Activated B cell treated with CpG ODN at 0.5 μM for 24 hours (primary cell): ENCODE data around the gene CASP10. TPM values are rescaled to one million over a fixed set of nuclear protein-coding genes. Genes with fewer than 3 reads are reported as not detected.

Source experiments
- ATAC-seq: fragments of 200-7000 bp; cut with Tn5 transposase; one replicate; pipeline ENCODE4 v1.10.0; 2021; ENCODE audit warnings: low read depth, mild to moderate bottlenecking, moderate library complexity
- CTCF ChIA-PET: fragments of 350-600 bp; sonication (Branson Sonifier 250); formaldehyde crosslinking; loops from one replicate; lab custom pipeline; 2021; ENCODE audit warnings: antibody characterized with exemption; lab: Charles Lee
- POLR2A ChIA-PET: fragments of 350-600 bp; sonication (Branson Sonifier 250); formaldehyde crosslinking; loops from one replicate; lab custom pipeline; 2021; ENCODE audit warnings: antibody characterized with exemption; lab: Charles Lee
- DNase-seq: peaks from one replicate; pipeline ENCODE4 v3.0.0; 2022
- H3K27ac Mint-ChIP-seq: one replicate; pipeline ENCODE4 v1.8.0; 2020; ENCODE audit warnings: mixed read lengths
- H3K27me3 Mint-ChIP-seq: one replicate; pipeline ENCODE4 v1.8.0; 2021; ENCODE audit warnings: mixed read lengths
- H3K36me3 Mint-ChIP-seq: one replicate; pipeline ENCODE4 v1.8.0; 2021; ENCODE audit warnings: low read depth, mixed read lengths
- H3K4me1 Mint-ChIP-seq: one replicate; pipeline ENCODE4 v1.8.0; 2021; ENCODE audit warnings: mixed read lengths
- H3K4me3 Mint-ChIP-seq: one replicate; pipeline ENCODE4 v1.8.0; 2020; ENCODE audit warnings: mild to moderate bottlenecking, mixed read lengths
- H3K9me3 Mint-ChIP-seq: one replicate; pipeline ENCODE4 v1.8.0; 2020; ENCODE audit warnings: mixed read lengths
- intact Hi-C: fragments of 100-400 bp; cut with micrococcal nuclease; formaldehyde crosslinking; loops from one replicate; pipeline ENCODE4 v1.15.1; 2024
- total RNA-seq: library from RNA; stranded (reverse); gene quantifications from 2 replicates; pipeline ENCODE4 v1.2.3, GENCODE V29; 2022
- TF ChIP-seq, protein P1 (sequence below): fragments of 200-600 bp; IDR thresholded peaks from one replicate; pipeline ENCODE4 v1.8.0; 2022; ENCODE audit warnings: antibody characterized with exemption, mild to moderate bottlenecking

CASP10 gene
- total RNA-seq, 1 donor from 2014 or later = 13.8 TPM

DNA sequence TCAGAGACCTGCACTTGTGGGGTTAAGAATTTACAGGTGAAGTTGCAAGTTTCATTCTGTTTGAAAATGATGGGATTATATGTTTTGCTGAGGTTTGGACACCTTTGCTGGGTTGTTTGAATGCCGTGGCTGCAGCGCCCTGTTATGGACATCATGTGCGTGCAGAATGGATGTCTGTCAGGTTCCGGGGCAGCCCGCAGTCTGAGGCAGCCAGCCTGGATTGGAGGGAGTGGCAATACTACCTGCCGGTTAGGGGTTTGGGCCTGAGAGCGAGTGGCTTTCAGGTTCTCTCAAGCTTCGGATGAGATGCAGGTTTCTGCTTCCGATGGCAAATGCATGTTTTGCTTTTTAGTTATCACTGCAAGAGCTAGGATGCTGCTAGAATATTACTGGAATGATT lies 78.5 kb downstream of the CASP10 start:
- Mint-ChIP-seq H3K27ac (peak overlapping the region; percentile 99), H3K9me3 (no peaks in the 10 kb centered on the region), H3K4me3 (peak overlapping the region; percentile 96), H3K4me1 (peaks cover 89% of the 10 kb centered on the region), H3K36me3 (peaks cover 21% of the 10 kb centered on the region), H3K27me3 (no peaks in the 10 kb centered on the region)
- POLR2A ChIA-PET = interaction anchor here (0.6 to 3.2 kb wide), 10 partner anchors 17 to 398 kb away, joined by 3 to 14 read pairs (median 4); partner anchors contain the start of gene CLK1
- intact Hi-C loops = loop anchor here (2.0 kb wide), 1 partner anchor 13 kb away; no protein-coding TSS in a partner anchor
- DNase-seq (no peak), ATAC-seq (no peak)
- CTCF ChIA-PET = interaction anchor here (0.6 to 7.9 kb wide), 4 partner anchors 19 to 201 kb away, joined by 3 to 57 read pairs (median 17); no protein-coding TSS in a partner anchor
- TF ChIP-seq, protein P1, sequence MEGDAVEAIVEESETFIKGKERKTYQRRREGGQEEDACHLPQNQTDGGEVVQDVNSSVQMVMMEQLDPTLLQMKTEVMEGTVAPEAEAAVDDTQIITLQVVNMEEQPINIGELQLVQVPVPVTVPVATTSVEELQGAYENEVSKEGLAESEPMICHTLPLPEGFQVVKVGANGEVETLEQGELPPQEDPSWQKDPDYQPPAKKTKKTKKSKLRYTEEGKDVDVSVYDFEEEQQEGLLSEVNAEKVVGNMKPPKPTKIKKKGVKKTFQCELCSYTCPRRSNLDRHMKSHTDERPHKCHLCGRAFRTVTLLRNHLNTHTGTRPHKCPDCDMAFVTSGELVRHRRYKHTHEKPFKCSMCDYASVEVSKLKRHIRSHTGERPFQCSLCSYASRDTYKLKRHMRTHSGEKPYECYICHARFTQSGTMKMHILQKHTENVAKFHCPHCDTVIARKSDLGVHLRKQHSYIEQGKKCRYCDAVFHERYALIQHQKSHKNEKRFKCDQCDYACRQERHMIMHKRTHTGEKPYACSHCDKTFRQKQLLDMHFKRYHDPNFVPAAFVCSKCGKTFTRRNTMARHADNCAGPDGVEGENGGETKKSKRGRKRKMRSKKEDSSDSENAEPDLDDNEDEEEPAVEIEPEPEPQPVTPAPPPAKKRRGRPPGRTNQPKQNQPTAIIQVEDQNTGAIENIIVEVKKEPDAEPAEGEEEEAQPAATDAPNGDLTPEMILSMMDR = no peak

DNA sequence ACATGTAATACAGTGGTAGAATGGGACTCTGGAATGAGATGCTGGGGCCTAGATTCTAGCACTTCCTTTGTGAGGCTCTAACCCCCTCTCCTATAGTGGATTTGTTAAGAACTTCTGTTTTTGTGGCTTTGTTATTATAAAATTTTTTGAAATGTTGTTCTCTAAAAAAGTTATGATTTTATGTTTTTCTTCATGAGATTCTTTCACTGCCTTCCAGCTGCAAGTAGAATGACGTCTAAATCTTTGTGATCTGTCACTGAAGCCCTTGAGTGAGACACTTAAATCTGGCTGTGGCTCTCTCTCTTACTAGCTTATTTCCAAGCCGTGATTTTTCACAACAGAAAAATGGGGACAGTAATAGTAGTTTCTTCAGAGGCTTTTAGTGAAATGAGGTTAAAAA lies 79.0 kb downstream of the CASP10 start:
- ATAC-seq (no peak), DNase-seq (no peak)
- intact Hi-C loops = loop anchor here (2.0 kb wide), 2 partner anchors 13 to 381 kb away; partner anchors contain the start of gene TMEM237
- TF ChIP-seq, protein P1 = no peak
- H3K27me3 Mint-ChIP-seq = no peaks in the 10 kb centered on the region
- ChIA-PET POLR2A (interaction anchor here (0.6 to 2.8 kb wide), 6 partner anchors 18 to 185 kb away, joined by 3 to 14 read pairs (median 3); no protein-coding TSS in a partner anchor), CTCF (interaction anchor here (0.6 to 7.9 kb wide), 5 partner anchors 20 to 201 kb away, joined by 3 to 57 read pairs (median 4); no protein-coding TSS in a partner anchor)
- H3K4me3 Mint-ChIP-seq = peak overlapping the region; percentile 96
- peaks cover 89% of the 10 kb centered on the region for H3K4me1 Mint-ChIP-seq
- H3K27ac Mint-ChIP-seq = peak overlapping the region; percentile 99
- H3K36me3 Mint-ChIP-seq = peaks cover 25% of the 10 kb centered on the region
- H3K9me3 Mint-ChIP-seq = no peaks in the 10 kb centered on the region

GRCh38 chr2:201262718-201263117 lies 79.8 kb downstream of the CASP10 start:
- TF ChIP-seq, protein P1 = no peak
- H3K9me3 Mint-ChIP-seq = no peaks in the 10 kb centered on the region
- intact Hi-C loops = loop anchor here (2.0 kb wide), 1 partner anchor 380 kb away; the partner anchor contains the start of gene TMEM237
- H3K4me3 Mint-ChIP-seq = peak overlapping the region; percentile 65
- H3K27me3 Mint-ChIP-seq = no peaks in the 10 kb centered on the region
- no peak for ATAC-seq
- H3K36me3 Mint-ChIP-seq = peaks cover 32% of the 10 kb centered on the region
- ChIA-PET CTCF (interaction anchor here (1.3 to 7.9 kb wide), 3 partner anchors 25 to 101 kb away, joined by 4 to 57 read pairs (median 30); no protein-coding TSS in a partner anchor), POLR2A (interaction anchor here (2.8 kb wide), 1 partner anchor 29 kb away, joined by 14 read pairs; no protein-coding TSS in a partner anchor)
- H3K4me1 Mint-ChIP-seq = peaks cover 89% of the 10 kb centered on the region
- DNase-seq = no peak
- H3K27ac Mint-ChIP-seq = peak overlapping the region; percentile 79

DNA sequence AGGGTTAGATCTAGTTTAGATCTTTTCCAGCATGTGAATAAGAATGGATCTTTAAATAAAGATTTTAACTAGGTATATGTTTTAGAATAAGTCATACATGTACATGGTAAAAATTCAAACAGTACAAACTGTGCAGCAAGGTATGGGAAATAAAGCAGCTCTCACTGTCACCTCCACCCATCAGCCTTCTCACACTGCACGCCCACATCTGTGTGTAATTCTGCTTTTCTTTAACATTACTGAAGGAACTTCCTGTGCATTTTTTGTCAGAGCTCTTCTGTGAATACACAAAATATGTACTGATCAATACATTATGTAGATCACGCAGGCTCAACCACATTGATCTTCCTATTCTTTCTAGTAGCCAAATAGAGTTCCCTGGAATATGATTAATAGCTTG lies 80.8 kb downstream of the CASP10 start:
- peak overlapping the region; percentile 21 for H3K27ac Mint-ChIP-seq
- H3K36me3 Mint-ChIP-seq = peaks cover 35% of the 10 kb centered on the region
- no peaks in the 10 kb centered on the region for H3K27me3 Mint-ChIP-seq
- ChIA-PET CTCF (interaction anchor here (0.6 to 7.9 kb wide), 3 partner anchors 26 to 100 kb away, joined by 3 to 57 read pairs (median 30); no protein-coding TSS in a partner anchor), POLR2A (interaction anchor here (1.0 to 2.8 kb wide), 2 partner anchors 11 to 30 kb away, joined by 4 to 14 read pairs; no protein-coding TSS in a partner anchor)
- intact Hi-C loops = loop anchor here (2.0 kb wide), 1 partner anchor 379 kb away; the partner anchor contains the start of gene TMEM237
- TF ChIP-seq, protein P1 = no peak
- no peaks in the 10 kb centered on the region for H3K9me3 Mint-ChIP-seq
- ATAC-seq = no peak
- peaks cover 79% of the 10 kb centered on the region for H3K4me1 Mint-ChIP-seq
- peak overlapping the region; percentile 20 for H3K4me3 Mint-ChIP-seq
- no peak for DNase-seq
